Suprapubic skin (tissue), 4 donors: ENCODE data around the gene OTC. TPM values are rescaled to one million over a fixed set of nuclear protein-coding genes. Genes with fewer than 3 reads are reported as not detected.

Experiments
- DNase-seq, 2 donors: peaks; one replicate each; pipeline ENCODE4 v3.0.0-alpha.2; 2019; ENCODE audit warnings: low spot score in 2 of 2
- H3K27ac ChIP-seq: fragments of 200-600 bp; sonication (generic); one replicate; pipeline ENCODE4 v1.5.1; 2019
- H3K27me3 ChIP-seq: fragments of 200-600 bp; sonication (generic); one replicate; pipeline ENCODE4 v1.5.1; 2019
- H3K36me3 ChIP-seq: fragments of 200-600 bp; sonication (generic); one replicate; pipeline ENCODE4 v1.5.1; 2019
- H3K4me1 ChIP-seq: fragments of 200-600 bp; sonication (generic); one replicate; pipeline ENCODE4 v1.5.1; 2019
- H3K4me3 ChIP-seq: fragments of 200-600 bp; sonication (generic); one replicate; pipeline ENCODE4 v1.5.1; 2019; ENCODE audit warnings: mild to moderate bottlenecking
- H3K9me3 ChIP-seq: fragments of 200-600 bp; sonication (generic); one replicate; pipeline ENCODE4 v1.5.1; 2019
- EP300 ChIP-seq: sonication (generic); formaldehyde crosslinking; IDR thresholded peaks from one replicate; pipeline ENCODE4 v1.6.1; 2017; ENCODE audit warnings: antibody characterized with exemption
- POLR2A ChIP-seq, 2 donors: fragments of 450-650 bp; IDR thresholded peaks; one replicate each; pipeline ENCODE4 v1.6.1; 2017; ENCODE audit warnings: antibody characterized with exemption in 2 of 2, mild to moderate bottlenecking in 2 of 2, moderate library complexity in 2 of 2
- POLR2AphosphoS5 ChIP-seq, 3 donors: sonication (generic); formaldehyde crosslinking; IDR thresholded peaks; one replicate each; pipeline ENCODE4 v1.6.1; 2017; ENCODE audit warnings: antibody characterized with exemption in 3 of 3
- WGBS: methylation state at CpG from one replicate; pipeline ENCODE4 v1.1.5; 2018; 5-methylcytosine and 5-hydroxymethylcytosine counted together
- total RNA-seq, 4 donors: library from RNA; depleted of rRNA; stranded (reverse); fragments of >200 nt; gene quantifications; one replicate each; pipeline ENCODE4 v1.1.0, GENCODE V29; 2016
- TF ChIP-seq, protein P1 (sequence below), 2 donors: fragments of 200-600 bp in 1 of 2; fragments of 450-650 bp in 1 of 2; sonication (generic) in 1 of 2; IDR thresholded peaks; one replicate each; pipeline ENCODE4 v1.5.1; 2016 to 2019; ENCODE audit warnings: antibody characterized with exemption in 2 of 2, mild to moderate bottlenecking in 1 of 2, moderate library complexity in 1 of 2

Gene OTC
- total RNA-seq, 4 donors from 2014 or later, result not detected

DNA sequence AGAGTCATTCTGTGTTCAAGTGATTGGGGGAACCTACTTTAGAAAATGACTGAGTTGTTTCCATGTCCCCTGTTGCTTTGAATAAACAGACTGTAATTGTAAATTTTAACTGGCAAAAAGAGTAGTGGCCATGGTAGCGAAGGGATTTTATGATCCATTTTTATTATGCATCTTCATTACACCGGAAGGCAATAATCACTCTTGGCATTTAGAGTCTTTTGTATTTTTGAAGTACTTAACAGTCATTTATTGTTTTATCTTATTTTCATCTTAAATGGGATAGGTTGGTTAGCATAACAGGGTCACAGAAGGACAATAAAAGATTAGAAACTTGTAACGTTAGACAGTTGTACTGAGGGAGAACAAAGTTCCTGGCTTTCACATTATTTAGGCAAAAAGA, 11.0 kb upstream of the OTC start:
- Histone ChIP-seq H3K9me3 (no peaks in the 10 kb centered on the region), H3K36me3 (no peaks in the 10 kb centered on the region), H3K27me3 (no peaks in the 10 kb centered on the region), H3K27ac (no peak overlapping the region), H3K4me1 (no peaks in the 10 kb centered on the region), H3K4me3 (no peak overlapping the region)
- DNase-seq, result no peak
- TF ChIP-seq POLR2A (IDR thresholded peaks at IDR 0.05) (no peak), POLR2AphosphoS5 (IDR thresholded peaks at IDR 0.05) (no peak), EP300 (no peak)
- TF ChIP-seq, protein P1, sequence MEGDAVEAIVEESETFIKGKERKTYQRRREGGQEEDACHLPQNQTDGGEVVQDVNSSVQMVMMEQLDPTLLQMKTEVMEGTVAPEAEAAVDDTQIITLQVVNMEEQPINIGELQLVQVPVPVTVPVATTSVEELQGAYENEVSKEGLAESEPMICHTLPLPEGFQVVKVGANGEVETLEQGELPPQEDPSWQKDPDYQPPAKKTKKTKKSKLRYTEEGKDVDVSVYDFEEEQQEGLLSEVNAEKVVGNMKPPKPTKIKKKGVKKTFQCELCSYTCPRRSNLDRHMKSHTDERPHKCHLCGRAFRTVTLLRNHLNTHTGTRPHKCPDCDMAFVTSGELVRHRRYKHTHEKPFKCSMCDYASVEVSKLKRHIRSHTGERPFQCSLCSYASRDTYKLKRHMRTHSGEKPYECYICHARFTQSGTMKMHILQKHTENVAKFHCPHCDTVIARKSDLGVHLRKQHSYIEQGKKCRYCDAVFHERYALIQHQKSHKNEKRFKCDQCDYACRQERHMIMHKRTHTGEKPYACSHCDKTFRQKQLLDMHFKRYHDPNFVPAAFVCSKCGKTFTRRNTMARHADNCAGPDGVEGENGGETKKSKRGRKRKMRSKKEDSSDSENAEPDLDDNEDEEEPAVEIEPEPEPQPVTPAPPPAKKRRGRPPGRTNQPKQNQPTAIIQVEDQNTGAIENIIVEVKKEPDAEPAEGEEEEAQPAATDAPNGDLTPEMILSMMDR (IDR thresholded peaks at IDR 0.05), result no peak
- WGBS, result 64% methylated on average over 3 of the region's 3 CpGs

DNA sequence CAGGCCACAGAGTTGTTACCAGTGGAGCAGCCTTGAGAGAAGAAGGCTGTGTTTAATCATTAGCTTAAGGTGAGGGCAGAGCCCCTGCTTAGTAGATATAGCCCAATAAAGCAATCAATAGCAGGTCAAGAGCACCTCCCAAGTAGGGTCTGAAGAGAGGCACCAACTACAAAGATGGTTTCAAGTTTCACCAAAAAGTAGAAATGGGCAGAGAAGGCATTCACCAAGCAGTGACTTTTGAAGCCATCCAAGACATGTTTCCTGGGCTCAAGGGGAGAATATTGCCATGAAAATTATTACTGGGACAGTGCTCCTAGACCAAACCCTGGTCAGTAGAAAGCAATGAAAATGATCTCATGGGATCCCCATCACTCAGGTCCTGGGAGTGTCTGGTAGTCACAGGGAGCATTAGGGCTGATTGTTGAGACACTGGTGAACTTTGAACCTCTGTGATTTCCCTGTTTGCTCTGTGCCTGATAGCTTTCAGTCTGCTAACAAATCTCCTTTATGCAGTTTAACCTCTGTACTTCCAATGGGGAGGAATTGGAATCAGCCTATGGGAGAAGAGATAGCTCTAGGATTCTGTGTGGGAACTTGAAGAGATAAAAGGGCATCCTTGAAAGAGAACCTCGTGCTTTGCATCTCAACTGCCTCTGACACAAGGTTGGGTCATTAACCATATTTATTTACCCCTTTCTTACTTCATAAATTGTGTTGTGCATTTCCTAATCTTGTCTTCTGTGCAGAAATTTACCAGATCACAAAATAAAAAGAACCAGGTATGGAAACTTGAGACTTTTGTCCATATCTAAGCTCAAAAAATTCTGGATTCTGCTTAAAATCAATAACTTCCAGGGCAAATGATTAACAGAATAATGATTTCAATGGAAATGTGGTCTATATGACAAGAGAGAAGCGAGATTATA, 9.3 kb upstream of the OTC start:
- Histone ChIP-seq H3K4me3 (no peak overlapping the region), H3K4me1 (no peaks in the 10 kb centered on the region), H3K36me3 (no peaks in the 10 kb centered on the region), H3K9me3 (no peaks in the 10 kb centered on the region), H3K27me3 (no peaks in the 10 kb centered on the region), H3K27ac (no peak overlapping the region)
- no peak for DNase-seq
- 44% methylated on average over 2 of the region's 2 CpGs for WGBS
- TF ChIP-seq POLR2A (IDR thresholded peaks at IDR 0.05) (no peak), EP300 (no peak), POLR2AphosphoS5 (IDR thresholded peaks at IDR 0.05) (no peak)
- TF ChIP-seq, protein P1 (IDR thresholded peaks at IDR 0.05), result no peak

DNA sequence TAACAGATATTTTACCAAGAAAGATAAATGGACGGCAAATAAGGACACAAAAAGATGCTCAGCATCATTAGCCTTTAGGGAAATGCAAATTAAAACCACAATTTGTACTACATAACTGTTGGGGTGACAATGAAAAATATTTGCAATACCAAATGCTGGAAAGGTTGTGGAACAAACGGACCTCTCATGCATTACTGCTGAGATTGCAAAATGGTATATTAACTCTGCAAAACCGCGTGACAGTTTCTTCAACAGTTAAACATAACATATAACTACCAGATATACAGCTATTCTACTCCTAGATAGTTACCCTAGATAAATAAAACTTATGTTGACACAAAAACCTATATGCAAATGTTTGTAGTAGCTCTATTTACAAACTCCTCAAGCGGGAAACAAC, 6.3 kb upstream of the OTC start:
- TF ChIP-seq POLR2AphosphoS5 (IDR thresholded peaks at IDR 0.05), result no peak
- TF ChIP-seq, protein P1 (IDR thresholded peaks at IDR 0.05), result no peak
- no peak for TF ChIP-seq EP300
- TF ChIP-seq POLR2A (IDR thresholded peaks at IDR 0.05), result no peak
- WGBS, result 73% methylated on average over 5 of the region's 5 CpGs

DNA sequence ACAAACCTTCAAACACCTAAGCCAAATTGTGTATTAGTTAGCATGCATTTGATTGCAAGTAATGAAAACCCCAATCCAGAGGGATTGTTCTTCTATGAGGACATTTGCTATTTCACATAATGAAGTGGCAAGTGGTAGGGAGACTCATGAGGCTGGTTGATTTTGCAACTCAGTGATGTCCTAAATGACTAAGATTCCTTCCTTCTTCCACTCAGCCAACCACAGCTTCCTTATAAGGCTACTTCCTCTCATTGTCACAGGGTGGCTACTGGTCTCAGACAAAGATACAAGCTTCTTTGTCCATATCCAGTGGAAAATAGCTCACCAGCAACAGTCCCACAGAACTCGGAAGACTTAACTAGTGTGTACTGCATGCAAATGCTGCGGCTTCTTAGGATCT, 5.3 kb upstream of the OTC start:
- no peak overlapping the region for H3K4me3 ChIP-seq
- TF ChIP-seq, protein P1 (IDR thresholded peaks at IDR 0.05), result no peak
- TF ChIP-seq POLR2A (IDR thresholded peaks at IDR 0.05), result no peak
- no peak for TF ChIP-seq EP300
- TF ChIP-seq POLR2AphosphoS5 (IDR thresholded peaks at IDR 0.05), result no peak
- H3K9me3 ChIP-seq, result no peaks in the 10 kb centered on the region
- H3K36me3 ChIP-seq, result no peaks in the 10 kb centered on the region
- no peak overlapping the region for H3K27ac ChIP-seq
- DNase-seq, result no peak
- 74% methylated on average over 2 of the region's 2 CpGs for WGBS
- H3K27me3 ChIP-seq, result no peaks in the 10 kb centered on the region
- H3K4me1 ChIP-seq, result no peaks in the 10 kb centered on the region

More for the DNA sequence above, 6.3 kb upstream of the OTC start:
- Histone ChIP-seq H3K27ac (no peak overlapping the region), H3K36me3 (no peaks in the 10 kb centered on the region), H3K9me3 (no peaks in the 10 kb centered on the region), H3K27me3 (no peaks in the 10 kb centered on the region), H3K4me3 (no peak overlapping the region), H3K4me1 (no peaks in the 10 kb centered on the region)
- no peak for DNase-seq

DNA sequence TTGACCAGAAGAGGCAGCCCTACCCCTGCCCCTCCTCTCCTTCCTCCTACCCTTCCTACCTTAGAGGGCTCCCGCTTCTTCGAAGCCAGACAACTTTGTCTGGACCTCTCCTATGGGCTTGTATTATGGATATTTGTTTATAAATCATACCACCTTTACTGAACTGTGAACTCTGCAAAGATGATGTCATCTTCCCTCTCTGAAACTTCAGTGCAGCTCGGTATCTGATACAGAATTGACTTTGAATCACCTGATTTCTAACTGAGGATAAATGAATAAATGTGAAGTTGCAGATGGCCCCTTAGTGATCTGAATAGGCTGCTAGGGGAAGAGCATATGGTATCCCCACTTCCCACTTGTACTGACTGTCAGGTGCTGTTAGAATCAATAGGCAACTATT, 1.1 kb upstream of the OTC start:
- TF ChIP-seq, protein P1 (IDR thresholded peaks at IDR 0.05), result no peak
- TF ChIP-seq EP300 (no peak), POLR2A (IDR thresholded peaks at IDR 0.05) (no peak), POLR2AphosphoS5 (IDR thresholded peaks at IDR 0.05) (no peak)
- no peak overlapping the region for H3K4me3 ChIP-seq
- H3K27ac ChIP-seq, result no peak overlapping the region
- no peaks in the 10 kb centered on the region for H3K36me3 ChIP-seq
- DNase-seq, result no peak
- H3K27me3 ChIP-seq, result no peaks in the 10 kb centered on the region
- H3K4me1 ChIP-seq, result no peaks in the 10 kb centered on the region
- 79% methylated on average over 3 of the region's 3 CpGs for WGBS
- no peaks in the 10 kb centered on the region for H3K9me3 ChIP-seq
